ENCODE data around the gene TLCD5.

The TLCD5 gene

DNA sequence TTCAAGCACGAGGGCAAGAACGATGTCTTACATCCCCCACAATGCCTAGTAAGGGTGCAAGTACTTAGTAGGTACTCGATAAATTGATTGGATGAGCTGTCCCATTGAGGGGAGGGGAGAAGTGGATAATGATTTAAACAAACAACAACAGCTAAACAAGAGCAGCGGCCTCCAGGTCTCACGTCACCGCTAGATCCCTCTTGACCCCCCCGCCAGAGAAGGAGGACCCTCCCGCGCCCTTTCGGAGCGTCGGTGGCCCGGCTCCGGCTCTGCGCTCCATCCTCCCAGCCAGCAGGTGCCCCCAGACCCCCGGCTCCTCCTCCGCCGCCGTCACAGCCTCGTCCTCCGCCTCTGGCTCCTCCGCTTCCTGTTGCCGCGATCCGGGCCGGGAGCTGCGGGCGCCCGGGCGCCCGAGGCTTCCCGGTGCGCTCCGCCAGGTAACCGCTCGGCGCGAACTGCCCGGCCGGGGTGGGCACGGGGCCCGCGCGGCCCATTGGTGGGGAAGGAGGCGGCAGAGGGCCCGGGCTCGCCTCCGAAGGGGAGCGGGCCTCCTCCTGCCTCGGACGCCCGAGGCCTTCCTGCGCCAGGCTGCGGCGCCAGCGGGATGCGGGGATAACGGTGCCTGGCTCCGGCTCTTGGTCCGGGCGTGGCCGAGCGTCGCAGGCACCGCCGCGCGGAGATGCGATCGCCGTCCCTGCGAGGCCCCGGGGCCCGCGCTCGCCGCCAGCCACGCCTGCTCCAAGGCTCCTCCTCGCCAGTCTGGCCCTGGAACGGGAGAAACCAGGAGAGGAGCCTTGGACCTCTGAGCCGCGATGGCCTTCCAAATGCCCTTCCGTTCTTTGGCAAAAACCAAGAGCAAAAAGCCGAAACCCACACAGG lies at the start of gene TLCD5:
Gene TLCD5 (plus strand): TSS at position 368 of the 879 bp plus-strand sequence. CDS start 2,143 bp downstream, outside the sequence.
- DNase-seq (ENCODE audit: low read depth in 2 of 2): no peak

DNA sequence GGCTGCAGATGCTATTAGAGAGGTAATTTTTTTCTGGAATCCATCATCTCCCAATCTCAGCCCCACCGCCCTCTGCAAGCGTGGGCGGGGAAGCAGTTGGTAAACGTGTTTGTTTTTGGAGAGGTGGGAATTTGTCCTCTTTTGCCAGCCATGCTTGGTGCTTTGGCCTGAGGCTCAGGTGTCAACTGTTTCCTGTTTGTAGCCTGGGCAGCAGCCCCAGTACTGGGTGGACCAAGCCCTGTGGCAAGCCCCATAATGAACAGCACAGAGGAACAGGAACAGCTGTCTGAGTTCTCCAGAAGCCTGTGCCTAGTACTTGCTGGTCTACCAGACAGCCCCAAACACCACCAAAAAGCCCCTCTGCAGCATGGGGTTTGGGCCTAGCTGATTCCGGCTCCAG lies 45.6 kb upstream of the TLCD5 start:
- no peak for DNase-seq (ENCODE audit: low read depth in 2 of 2)

DNA sequence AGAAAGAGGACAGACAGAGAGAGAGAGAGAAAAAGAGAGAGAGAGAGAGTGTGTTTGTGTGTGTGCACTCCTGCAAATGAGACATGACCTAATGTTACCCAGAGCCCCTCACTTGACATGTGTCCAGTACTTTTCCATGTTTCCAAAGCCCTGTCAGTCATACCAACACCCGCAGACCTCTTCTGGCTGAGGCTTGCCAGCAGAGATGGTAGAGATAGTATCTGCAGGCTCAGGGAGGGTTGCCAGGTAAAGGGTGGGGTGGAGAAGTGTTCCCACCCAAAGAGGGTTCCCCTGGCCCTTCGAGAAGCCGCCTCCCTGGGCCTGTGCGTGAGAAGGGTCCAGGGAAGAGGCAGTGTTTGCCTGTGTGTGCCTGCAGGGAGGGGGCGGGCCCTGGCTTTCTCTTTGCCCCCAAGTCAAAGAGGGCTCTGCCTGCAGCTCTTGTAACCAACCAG lies 44.5 kb upstream of the TLCD5 start:
- DNase-seq (ENCODE audit: low read depth in 2 of 2): no peak

DNA sequence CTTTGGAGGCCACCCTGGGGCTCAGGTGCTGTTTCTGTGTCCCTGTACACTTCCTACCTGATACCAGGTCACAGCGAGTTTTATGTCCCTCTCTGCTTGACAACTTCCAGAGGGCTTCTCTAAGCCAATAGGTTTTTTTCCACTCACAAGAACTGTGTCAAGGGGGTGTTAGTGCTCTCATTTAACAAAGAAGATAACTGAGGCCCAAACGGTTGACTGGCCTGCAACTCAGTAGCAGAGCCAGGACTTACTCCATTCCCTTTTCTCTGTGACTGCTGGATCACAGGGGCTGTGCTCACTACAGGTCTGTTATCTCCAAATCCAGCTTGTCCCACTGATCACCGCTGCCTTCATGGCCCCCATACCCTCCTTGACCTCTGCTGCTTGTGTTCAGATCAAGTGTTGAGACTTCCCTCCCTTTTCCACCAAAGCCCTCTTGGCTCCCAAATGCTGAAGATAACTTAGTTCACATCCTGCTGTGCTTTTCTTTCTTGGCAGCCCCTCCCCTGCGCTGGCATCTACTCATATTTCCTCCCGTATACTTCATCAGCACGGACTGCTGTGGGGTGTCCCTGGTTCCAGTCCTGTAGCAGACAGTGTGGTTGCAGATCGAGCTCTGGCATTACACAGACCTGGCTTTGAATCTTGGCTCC lies 43.8 kb upstream of the TLCD5 start:
- no peak for DNase-seq (ENCODE audit: low read depth in 2 of 2)

DNA sequence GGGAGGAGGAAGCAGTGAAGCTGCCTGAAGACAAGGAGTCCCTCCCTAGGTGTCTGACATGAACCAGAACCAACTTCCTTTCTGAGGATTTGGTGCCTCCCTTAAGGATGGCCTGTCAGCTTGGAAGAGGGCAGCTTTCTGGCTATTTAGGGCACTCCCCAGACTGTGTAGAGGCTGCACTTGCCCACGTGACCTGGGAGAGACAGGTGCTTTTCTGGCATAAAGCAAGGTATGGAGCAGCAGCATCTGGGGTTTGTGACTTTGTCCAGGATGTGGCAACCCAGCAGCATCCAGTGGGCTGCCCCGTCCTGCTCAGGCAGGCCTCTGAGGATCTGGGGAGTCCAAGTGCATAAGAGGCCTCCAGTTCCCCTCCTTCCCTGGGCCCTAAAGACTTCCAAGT lies 42.0 kb upstream of the TLCD5 start:
- DNase-seq (ENCODE audit: low read depth in 2 of 2): no peak

DNA sequence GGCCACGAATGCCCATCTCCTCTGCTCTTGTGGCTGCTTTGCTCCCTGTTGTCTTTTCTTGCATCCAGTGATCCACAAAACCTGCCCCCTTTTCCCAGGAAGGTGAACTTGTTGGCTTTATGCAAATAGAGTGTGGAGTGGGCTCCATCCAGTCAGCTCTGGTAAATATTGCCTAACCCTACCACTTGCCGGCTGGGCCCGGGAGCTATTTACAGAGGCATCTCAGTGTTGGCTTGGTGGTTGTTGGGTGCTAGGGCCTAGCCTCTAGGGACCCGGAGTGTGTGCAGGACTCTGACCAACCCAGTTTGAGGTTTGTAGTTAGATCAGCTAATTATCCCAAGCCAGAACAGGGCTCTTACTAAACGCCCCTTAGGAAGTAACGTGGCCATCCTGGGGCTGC lies 40.8 kb upstream of the TLCD5 start:
- no peak for DNase-seq (ENCODE audit: low read depth in 2 of 2)

DNA sequence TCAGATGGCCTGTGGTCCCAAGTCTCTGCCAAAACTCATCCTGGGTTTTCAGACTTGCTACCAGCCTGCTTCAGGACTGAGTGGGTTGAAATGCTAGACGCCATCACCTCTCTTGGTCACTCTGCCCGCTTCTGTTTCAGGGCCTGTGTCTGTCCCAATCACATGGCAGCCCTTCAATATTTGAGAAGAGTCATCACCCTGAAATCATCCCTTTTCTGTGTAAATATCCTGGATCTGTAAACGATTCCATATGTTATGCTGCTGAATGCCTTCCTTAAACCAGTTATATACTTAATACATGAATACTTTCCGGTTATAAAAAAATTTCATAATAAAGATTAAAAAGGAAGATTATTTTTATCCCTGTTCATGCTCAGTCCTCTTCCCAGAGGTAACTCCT lies 39.8 kb upstream of the TLCD5 start:
- DNase-seq (ENCODE audit: low read depth in 2 of 2): no peak

DNA sequence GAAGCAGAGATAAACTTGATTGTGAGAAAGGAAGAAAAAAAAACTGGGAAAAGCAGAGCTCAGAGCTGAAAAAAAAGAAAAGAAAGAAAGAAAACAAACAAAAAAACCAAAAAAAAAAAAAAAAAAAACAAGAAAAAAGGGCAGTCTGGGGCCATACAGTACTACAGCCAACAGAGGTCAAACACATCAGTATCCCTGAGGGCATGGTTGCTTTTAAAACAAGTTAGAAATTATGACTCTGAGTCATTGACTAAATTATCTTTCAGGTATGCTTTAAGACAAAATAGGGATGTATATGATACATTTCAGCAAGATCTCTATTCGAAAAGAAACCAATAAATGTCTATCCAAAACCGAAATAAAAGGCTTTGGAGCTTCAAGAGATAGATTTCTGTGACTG lies 37.1 kb upstream of the TLCD5 start:
- DNase-seq (ENCODE audit: low read depth in 2 of 2): no peak

DNA sequence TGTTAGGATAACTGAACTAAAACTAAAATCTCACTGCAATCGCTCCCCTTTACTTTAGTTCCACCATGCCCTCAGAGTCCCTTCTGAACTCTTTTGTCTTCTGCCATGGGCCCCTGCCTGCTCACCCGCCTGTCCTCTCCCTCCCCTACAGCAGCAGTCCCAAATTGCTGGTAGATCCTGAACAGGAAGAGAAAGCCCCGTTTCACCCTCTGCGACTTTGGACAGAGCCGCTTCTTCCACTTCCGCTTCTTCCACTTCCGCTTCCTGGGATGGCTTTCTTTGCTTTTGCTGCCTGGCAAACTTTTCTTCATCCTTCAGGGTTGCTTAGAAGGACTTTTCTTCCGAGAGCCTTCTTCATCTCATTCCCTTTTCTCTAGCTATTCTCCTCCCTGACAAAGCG lies 35.7 kb upstream of the TLCD5 start:
- no peak for DNase-seq (ENCODE audit: low read depth in 2 of 2)

DNA sequence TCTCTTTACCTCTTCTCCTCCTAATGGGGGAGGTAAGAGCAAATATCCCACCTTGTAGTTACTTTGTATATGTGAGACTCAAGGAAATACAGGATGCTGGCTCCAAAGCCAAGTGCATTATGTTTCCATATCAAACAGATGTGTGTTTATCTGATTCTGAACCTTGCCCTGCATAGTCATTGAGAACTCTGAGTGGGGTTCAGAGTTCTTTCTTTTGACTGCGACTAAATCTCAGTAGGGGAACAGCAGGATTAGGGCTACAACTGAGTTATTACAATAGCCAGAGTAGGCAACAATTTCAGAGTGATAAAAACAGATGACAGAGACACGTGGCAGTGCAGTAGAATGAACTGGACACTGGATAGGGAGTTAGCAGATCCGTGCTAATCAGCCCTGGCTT lies 34.1 kb upstream of the TLCD5 start:
- DNase-seq (ENCODE audit: low read depth in 2 of 2): no peak

DNA sequence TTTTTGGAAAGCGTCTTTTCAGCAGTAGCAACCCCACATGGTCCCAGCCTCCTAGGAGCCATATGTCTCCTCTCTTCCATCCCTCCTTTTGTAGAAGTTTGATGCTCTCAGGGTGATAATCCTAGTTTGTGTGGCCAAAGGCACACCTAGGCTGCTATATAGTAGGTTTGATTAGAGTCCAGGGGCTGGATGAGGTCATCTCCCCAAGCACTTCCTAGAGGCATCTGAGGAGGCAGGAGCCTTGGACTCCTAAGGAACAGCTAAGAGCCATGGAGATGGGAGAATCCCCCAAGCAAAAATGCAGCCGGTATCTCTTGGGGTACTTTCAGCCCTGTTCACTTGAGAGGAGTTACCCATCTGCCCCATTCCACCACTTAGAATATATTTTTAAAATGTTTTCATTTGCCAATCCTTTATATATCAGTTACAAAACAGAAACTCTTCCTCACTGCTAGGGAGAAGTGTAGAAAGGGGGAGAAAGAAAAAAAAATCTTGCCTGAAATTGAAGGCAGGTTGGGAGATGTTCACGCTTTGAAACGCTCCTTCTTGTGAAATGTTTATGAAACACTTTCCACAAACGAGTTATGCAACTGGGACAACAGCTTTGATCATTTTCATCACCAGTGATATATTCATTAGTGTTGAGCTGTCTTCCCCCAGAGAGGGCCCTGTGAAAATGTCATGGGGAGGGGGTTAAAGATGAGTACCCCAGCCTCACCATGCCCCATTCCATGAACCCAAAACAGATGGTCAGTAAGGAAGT lies 31.9 kb upstream of the TLCD5 start:
- DNase-seq (ENCODE audit: low read depth in 2 of 2): no peak

DNA sequence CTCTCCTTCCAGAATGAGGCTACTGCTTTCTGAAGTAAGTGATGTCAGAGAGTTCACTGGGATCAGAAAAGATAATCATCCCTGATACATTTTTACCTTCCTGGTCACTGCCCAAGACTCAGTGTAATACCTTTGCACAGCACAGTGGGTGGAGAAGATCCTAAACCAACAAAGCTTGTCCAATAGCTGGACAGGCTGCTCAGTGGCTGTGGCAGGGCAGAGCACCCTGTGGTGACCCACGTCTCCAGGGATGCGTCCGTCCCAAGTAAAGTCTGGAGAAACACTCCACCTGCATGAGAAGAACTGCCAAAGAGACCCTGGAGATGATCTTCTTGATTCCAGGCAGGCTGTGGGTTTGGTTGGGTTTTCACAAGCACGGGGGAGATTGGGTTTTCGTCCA lies 31.0 kb upstream of the TLCD5 start:
- DNase-seq (ENCODE audit: low read depth in 2 of 2): no peak

DNA sequence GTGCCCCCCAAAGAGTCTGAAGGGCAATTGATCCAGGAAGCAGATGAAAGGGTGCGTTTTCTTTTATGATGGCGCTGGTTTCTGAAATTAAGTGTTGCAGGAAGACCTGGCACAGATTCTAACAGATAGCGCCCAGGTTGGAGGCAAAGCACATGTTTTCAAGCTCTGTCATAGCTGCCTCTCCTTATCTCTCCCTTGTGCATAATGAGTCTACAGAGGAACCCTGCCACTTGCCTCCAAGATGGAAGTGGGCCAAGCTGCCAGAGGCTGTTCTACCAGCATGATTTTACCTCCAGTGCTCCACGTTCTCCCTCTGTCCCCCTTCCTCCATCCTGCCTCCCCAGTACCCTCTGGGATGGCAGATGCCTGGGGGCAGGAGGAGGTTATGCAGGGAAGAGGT lies 30.0 kb upstream of the TLCD5 start:
- no peak for DNase-seq (ENCODE audit: low read depth in 2 of 2)

DNA sequence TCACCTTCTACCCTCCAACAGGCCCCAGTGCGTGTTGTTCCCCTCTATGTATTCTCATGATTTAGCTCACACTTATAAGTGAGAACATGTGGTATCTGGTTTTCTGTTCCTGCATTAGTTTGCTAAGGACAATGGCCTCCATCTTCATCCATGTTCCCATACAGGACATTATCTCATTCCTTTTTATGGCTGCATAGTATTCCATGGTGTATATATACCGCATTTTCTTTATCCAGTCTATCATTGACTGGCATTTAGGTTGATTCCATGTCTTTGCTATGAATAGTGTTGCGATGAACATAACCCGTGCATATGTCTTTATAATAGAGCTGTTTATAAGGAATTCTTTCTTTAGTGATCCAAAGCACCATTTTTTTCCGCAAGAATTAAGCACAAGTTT lies 28.5 kb upstream of the TLCD5 start:
- no peak for DNase-seq (ENCODE audit: low read depth in 2 of 2)

DNA sequence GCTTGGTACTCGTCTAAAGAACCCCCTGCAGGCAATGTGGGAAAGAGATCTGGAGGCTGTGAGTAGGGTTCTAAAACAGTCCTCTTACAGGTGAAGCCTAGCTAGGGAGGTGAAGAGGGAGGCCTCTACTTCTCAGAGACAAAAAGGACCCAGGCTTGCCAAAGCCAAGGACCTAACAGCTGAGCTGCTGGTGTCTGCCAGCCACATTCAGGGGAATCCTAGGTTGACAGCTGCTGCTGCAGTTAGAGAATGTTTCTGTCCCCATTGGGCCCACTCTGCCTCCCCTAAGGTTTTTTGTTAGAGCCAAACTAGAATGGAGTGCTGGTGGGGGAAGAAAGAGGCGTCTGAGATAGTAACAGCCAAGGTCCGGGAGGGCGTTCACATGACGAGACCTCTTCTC lies 26.6 kb upstream of the TLCD5 start:
- DNase-seq (ENCODE audit: low read depth in 2 of 2): no peak

DNA sequence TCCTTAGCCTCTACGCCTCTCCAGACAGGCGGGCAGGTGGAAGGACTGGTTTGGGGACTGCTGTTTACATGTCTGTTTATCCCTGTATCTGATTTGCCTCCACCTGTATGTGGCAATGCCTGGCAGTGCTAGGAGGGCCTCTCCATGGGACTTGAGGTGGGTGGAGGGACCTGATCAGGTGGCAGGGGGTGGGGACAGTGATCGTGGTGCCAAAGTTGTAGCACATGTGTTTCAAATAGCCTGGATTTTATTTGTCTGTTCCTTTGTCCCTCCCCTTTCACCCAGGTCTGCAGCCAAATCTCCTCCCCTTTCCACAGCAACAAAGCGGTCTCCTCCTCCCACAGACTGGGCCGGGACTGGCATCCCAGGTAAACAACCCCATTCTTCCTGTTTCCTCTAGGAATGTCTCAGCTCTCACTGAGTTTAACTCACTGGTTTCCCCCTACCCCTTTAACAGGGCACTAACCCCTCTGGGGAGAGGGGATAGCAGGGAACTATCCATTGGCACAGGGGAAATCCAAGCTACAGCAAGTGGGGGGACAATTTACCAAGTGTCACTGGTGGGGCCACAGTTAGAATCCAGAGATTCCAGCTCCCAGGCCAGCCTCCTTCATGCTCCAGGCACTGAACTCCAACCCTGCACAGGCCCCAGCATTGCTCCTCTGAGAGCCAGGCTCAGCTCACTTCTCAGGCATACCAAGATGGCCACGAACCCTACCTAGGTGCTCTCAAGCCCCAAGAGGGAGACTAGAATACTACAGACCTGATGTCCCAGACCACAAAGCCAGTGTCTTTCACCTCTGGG lies 22.9 kb upstream of the TLCD5 start:
- no peak for DNase-seq (ENCODE audit: low read depth in 2 of 2)

DNA sequence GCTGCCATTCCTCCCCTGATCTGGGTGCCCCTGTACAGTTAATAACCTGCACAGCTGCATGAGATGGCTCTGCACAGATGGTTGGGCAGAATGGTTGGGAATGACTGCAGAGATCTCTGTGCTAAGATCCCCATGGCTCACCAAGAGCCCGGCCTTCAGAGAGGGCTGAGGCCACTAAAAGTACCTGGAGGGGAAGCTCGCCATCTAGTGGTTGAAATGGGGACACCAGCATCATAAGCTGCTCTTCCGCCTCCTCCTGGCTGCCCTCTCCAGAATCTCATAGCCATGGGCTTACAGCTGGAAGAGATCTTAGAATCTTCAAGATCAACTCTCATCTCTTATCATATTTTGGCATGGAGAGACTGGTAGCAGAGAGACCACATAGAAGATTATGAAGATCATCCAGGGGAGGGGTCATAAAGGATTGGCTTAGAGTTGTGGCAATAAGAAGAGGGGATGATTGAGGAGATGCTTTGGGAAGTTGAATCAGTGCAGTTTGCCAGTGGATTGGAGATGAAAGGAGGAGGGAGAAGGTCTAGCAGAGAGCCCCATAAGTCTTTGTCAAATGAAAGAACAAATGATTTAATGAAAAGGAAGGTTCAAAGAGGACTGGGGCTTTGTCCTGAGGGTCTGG lies 22.0 kb upstream of the TLCD5 start:
- DNase-seq (ENCODE audit: low read depth in 2 of 2): peak in 1 of 2 donors; percentile 19

DNA sequence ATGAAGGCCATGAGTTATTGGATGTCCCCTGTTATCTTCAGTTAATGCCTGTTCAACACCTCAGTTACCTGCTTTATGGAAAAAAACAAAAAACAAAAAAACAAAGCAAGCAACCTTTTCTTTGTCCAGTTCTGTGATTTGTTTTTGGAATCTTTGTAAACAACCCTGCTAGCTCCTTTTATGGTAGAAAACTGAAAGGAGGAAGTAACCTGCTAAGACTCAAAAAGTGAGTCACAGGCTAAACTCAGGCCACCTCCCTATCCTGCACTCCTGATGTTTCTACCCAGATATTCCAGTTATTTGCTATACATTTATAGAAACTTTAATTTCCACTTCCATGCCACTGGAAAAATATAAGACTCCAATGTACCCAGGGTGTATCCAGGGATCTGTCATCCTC lies 20.6 kb upstream of the TLCD5 start:
- no peak for DNase-seq (ENCODE audit: low read depth in 2 of 2)

DNA sequence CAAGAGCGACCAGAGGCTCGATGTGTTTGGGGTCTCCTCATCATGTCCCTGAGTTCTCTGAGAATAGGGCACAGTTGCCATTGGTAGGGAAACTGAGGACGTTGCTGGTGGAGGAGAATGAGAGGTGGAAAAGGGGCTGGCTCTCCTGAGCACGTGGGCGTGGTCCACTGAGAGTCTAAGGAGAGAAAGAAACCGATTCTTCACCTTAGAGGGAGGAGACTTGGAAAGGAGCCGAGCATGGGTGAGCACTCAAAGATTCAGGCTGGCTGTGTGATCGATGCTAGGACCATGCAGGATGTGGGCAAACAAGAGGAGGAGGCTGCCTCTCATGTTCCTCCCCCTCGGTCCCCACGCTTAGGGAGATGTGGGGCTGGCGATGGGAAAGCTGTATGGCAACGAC lies 19.8 kb upstream of the TLCD5 start:
- no peak for DNase-seq (ENCODE audit: low read depth in 2 of 2)

DNA sequence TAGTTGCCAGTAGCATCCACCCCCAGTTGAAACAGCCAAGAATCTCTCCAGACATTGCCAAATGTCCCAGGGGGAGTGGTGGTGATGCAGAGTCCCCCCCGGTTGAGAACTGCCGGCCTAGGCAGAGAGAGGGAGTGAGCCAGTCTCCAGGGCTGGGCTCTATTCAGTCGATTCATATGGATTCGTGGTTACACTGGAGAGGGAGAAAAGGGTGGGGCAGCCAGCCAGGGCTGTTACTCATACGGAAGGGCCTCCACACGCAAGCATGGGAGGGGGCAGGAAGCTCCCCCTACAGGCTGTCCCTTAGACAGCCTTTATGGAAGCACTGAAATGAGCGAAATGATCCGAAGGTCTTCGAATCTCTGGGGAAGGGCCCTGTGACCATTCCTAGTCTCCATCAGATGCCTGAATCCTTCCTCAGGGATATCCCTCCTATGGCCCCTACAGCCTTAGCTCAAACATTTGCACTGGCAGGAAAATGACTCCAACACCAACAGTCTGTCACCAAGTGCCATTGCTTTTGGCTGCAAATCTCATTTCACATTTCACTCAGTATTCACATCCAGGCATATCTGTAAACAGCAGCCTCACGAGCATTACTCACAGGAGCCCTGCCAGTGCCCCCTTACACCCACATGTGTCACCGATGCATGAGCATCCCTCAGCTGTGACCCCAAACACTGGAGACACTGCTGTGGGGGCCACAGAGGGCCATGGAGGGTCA lies 18.4 kb upstream of the TLCD5 start:
- no peak for DNase-seq (ENCODE audit: low read depth in 2 of 2)

DNA sequence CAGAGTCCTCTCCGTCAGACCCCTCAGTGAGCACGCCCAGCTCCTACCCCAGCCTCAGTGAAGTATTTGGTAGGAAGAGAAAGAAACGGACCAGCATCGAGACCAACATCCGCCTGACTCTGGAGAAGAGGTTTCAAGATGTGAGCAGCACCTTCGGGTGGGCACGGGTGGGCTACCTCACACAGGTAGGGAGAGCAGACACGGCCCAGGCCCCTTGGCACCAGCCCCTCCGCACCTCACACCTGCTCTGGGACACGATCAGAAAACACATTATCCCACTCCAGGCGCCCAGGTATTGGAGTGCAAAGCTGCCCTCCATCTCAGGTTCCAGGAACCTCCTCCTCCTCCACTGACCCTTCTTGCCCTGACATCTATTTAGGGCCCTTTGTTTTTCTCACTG lies 17.6 kb upstream of the TLCD5 start:
- no peak for DNase-seq (ENCODE audit: low read depth in 2 of 2)
